Tibial nerve (tissue), 4 donors: ENCODE data around the gene UNKL. TPM values are rescaled to one million over a fixed set of nuclear protein-coding genes. Genes with fewer than 3 reads are reported as not detected.

ENCODE experiments used
- DNase-seq, 2 donors: peaks; one replicate each; pipeline ENCODE4 v3.0.0-alpha.2; 2019; ENCODE audit warnings: low spot score in 2 of 2
- H3K27ac ChIP-seq, 4 donors: fragments of 200-600 bp; sonication (generic) in 3 of 4; one replicate each; pipeline ENCODE4 v1.5.1; 2017 to 2019; ENCODE audit warnings: mild to moderate bottlenecking in 1 of 4
- H3K27me3 ChIP-seq, 2 donors: fragments of 200-600 bp; sonication (generic) in 1 of 2; one replicate each; pipeline versions ENCODE4 v1.5.1 to v1.6.0; 2017 to 2019
- H3K36me3 ChIP-seq, 3 donors: fragments of 200-600 bp; sonication (generic); one replicate each; pipeline ENCODE4 v1.5.1; 2018 to 2019
- H3K4me1 ChIP-seq, 4 donors: fragments of 200-600 bp; sonication (generic) in 3 of 4; one replicate each; pipeline ENCODE4 v1.5.1; 2017 to 2019
- H3K4me3 ChIP-seq, 4 donors: fragments of 200-600 bp; sonication (generic) in 3 of 4; one replicate each; pipeline ENCODE4 v1.5.1; 2017 to 2019; ENCODE audit warnings: mild to moderate bottlenecking in 1 of 4, moderate library complexity in 1 of 4
- H3K9me3 ChIP-seq, 4 donors: fragments of 200-600 bp; sonication (generic) in 3 of 4; one replicate each; pipeline ENCODE4 v1.5.1; 2017 to 2019
- CTCF ChIP-seq, 5 experiments: fragments of 200-600 bp in 3 of 5; fragments of 450-650 bp in 2 of 5; sonication (generic) in 3 of 5; IDR thresholded peaks; one replicate each; pipeline ENCODE4 v1.5.1; 2016 to 2019; ENCODE audit warnings: antibody characterized with exemption in 5 of 5, mild to moderate bottlenecking in 3 of 5, moderate library complexity in 2 of 5
- EP300 ChIP-seq, 2 donors: sonication (generic); formaldehyde crosslinking; IDR thresholded peaks; one replicate each; pipeline ENCODE4 v1.6.1; 2017; ENCODE audit warnings: antibody characterized with exemption in 2 of 2, mild to moderate bottlenecking in 1 of 2
- POLR2A ChIP-seq, 2 donors: fragments of 450-650 bp; IDR thresholded peaks; one replicate each; pipeline ENCODE4 v1.6.1; 2017; ENCODE audit warnings: antibody characterized with exemption in 2 of 2, mild to moderate bottlenecking in 2 of 2, moderate library complexity in 2 of 2
- WGBS, 2 donors: methylation state at CpG; one replicate each; pipeline ENCODE4 v1.1.5; 2018; 5-methylcytosine and 5-hydroxymethylcytosine counted together
- total RNA-seq, 4 donors: library from RNA; depleted of rRNA; stranded (reverse); fragments of >200 nt; gene quantifications; one replicate each; pipeline ENCODE4 v1.1.0, GENCODE V29; 2016

Gene UNKL
- total RNA-seq, 4 donors from 2014 or later, result 34.3 to 70.5 (median 45.0) TPM

GRCh38 chr16:1445518-1446203, 31.2 kb upstream of the UNKL start:
- 84 to 95% methylated on average over 19 to 24 of the region's 25 CpGs for WGBS, 2 donors
- no peaks in the 10 kb centered on the region for H3K9me3 ChIP-seq
- no peak overlapping the region for H3K4me3 ChIP-seq
- TF ChIP-seq CTCF (IDR thresholded peaks at IDR 0.05) (no peak), EP300 (IDR thresholded peaks at IDR 0.05) (no peak), POLR2A (IDR thresholded peaks at IDR 0.05) (no peak)
- no peaks in the 10 kb centered on the region for H3K27me3 ChIP-seq
- H3K4me1 ChIP-seq, result no peaks in the 10 kb centered on the region
- peak overlapping the region in 1 of 4 donors; percentile 75 for H3K27ac ChIP-seq
- peaks cover 0 to 86% (median 5%) of the 10 kb centered on the region in 3 donors for H3K36me3 ChIP-seq
- no peak for DNase-seq

- Histone ChIP-seq H3K27ac (peak overlapping the region in 1 of 4 donors; percentile 75), H3K4me1 (no peaks in the 10 kb centered on the region), H3K36me3 (peaks cover 0 to 78% (median 5%) of the 10 kb centered on the region in 3 donors), H3K9me3 (no peaks in the 10 kb centered on the region), H3K27me3 (no peaks in the 10 kb centered on the region), H3K4me3 (no peak overlapping the region)
- 83 to 89% methylated on average over 38 to 45 of the region's 48 CpGs for whole genome bisulfite sequencing, 2 donors
- no peak for TF ChIP-seq CTCF (IDR thresholded peaks at IDR 0.05)
- TF ChIP-seq EP300 (IDR thresholded peaks at IDR 0.05), result no peak
- TF ChIP-seq POLR2A (IDR thresholded peaks at IDR 0.05), result no peak
- no peak for DNase-seq
These were observed 30.4 kb upstream of the UNKL start for GRCh38 chr16:1444730-1445517.

GRCh38 chr16:1443980-1444729, 29.7 kb upstream of the UNKL start, which contains the start of gene CCDC154:
Gene CCDC154, minus strand, starts transcription at chr16:1444556. Its CDS starts 234 bp downstream, at chr16:1444322.
- Histone ChIP-seq H3K27me3 (no peaks in the 10 kb centered on the region), H3K27ac (peak within 1 kb of the TSS in 1 of 4 donors; percentile 75), H3K9me3 (no peaks in the 10 kb centered on the region), H3K36me3 (peaks cover 0 to 77% (median 5%) of the 10 kb centered on the region in 3 donors), H3K4me1 (no peaks in the 10 kb centered on the region), H3K4me3 (no peak within 1 kb of the TSS)
- WGBS, 2 donors, result 65 to 74% methylated on average over 16 to 23 of the region's 27 CpGs
- no peak for DNase-seq
- no peak for TF ChIP-seq CTCF (IDR thresholded peaks at IDR 0.05)
- TF ChIP-seq POLR2A (IDR thresholded peaks at IDR 0.05), result no peak
- no peak for TF ChIP-seq EP300 (IDR thresholded peaks at IDR 0.05)

- no peak for DNase-seq
- no peak overlapping the region for H3K27ac ChIP-seq
- H3K4me1 ChIP-seq, result no peaks in the 10 kb centered on the region
- TF ChIP-seq CTCF (IDR thresholded peaks at IDR 0.05), result no peak
- no peak for TF ChIP-seq EP300 (IDR thresholded peaks at IDR 0.05)
- TF ChIP-seq POLR2A (IDR thresholded peaks at IDR 0.05), result no peak
- H3K9me3 ChIP-seq, result no peaks in the 10 kb centered on the region
- no peaks in the 10 kb centered on the region for H3K27me3 ChIP-seq
- WGBS, 2 donors, result 82 to 90% methylated on average over 28 to 33 of the region's 38 CpGs
- no peak overlapping the region for H3K4me3 ChIP-seq
- peaks cover 0 to 77% (median 5%) of the 10 kb centered on the region in 3 donors for H3K36me3 ChIP-seq
These were observed 29.0 kb upstream of the UNKL start for GRCh38 chr16:1443403-1443973.
